GM12875 (cell line): Measurements from ENCODE around the gene CD46.

Experiments
- H3K4me3 ChIP-seq: one replicate; pipeline ENCODE4 v1.5.1; 2011; ENCODE audit warnings: low read depth, low read length, control low read depth
- TF ChIP-seq, protein P1 (sequence below): IDR thresholded peaks from 2 replicates; pipeline ENCODE4 v1.5.1; 2011; ENCODE audit warnings: low read depth, mild to moderate bottlenecking, control low read depth, inconsistent platforms, low read length, moderate library complexity, borderline replicate concordance; ENCODE audit not compliant: insufficient read depth

Gene CD46

GRCh38 chr1:207805841-207806421, 54.1 kb downstream of the CD46 start:
- TF ChIP-seq, protein P1, sequence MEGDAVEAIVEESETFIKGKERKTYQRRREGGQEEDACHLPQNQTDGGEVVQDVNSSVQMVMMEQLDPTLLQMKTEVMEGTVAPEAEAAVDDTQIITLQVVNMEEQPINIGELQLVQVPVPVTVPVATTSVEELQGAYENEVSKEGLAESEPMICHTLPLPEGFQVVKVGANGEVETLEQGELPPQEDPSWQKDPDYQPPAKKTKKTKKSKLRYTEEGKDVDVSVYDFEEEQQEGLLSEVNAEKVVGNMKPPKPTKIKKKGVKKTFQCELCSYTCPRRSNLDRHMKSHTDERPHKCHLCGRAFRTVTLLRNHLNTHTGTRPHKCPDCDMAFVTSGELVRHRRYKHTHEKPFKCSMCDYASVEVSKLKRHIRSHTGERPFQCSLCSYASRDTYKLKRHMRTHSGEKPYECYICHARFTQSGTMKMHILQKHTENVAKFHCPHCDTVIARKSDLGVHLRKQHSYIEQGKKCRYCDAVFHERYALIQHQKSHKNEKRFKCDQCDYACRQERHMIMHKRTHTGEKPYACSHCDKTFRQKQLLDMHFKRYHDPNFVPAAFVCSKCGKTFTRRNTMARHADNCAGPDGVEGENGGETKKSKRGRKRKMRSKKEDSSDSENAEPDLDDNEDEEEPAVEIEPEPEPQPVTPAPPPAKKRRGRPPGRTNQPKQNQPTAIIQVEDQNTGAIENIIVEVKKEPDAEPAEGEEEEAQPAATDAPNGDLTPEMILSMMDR, result no peak
- H3K4me3 ChIP-seq, result no peak overlapping the region

GRCh38 chr1:207806531-207807325, 54.9 kb downstream of the CD46 start:
- no peak overlapping the region for H3K4me3 ChIP-seq
- TF ChIP-seq, protein P1, result no peak

- TF ChIP-seq, protein P1, result no peak
- H3K4me3 ChIP-seq, result no peak overlapping the region
These were observed 55.5 kb downstream of the CD46 start for GRCh38 chr1:207807326-207807689.

DNA sequence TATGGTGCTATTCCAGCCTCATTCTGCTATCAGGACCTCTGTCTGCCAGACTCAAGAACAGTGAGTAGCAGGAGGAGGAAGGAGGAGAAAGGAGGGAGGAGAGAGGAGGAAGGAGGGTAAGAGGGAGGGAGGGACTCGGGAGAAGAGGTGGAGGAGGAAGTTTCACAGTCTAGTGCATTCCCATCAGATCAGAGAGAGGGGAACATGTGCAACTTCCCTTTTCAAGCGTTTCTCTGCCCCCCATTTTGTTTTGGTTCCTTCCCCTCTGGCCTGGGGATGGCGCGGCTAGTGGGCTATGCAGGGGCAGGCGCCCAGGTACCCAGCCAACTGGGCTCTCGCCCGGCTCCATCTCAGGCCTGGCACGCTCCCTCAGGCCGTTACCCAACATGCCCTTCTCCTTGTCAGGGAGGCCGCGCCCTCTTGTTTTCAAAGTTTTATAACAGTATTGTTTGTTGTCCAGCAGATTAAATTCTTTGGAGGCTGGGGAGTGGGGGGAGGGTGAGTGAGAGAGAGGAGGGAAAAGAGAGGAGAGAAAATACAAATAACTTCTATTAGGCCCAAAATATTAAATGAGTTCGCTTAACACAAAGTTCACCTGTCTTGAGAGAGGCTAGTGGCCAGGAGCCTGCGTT, 56.0 kb downstream of the CD46 start:
- TF ChIP-seq, protein P1, result no peak
- H3K4me3 ChIP-seq, result no peak overlapping the region

- TF ChIP-seq, protein P1, result no peak
- no peak overlapping the region for H3K4me3 ChIP-seq
These were observed 56.5 kb downstream of the CD46 start for GRCh38 chr1:207808322-207808705.

DNA sequence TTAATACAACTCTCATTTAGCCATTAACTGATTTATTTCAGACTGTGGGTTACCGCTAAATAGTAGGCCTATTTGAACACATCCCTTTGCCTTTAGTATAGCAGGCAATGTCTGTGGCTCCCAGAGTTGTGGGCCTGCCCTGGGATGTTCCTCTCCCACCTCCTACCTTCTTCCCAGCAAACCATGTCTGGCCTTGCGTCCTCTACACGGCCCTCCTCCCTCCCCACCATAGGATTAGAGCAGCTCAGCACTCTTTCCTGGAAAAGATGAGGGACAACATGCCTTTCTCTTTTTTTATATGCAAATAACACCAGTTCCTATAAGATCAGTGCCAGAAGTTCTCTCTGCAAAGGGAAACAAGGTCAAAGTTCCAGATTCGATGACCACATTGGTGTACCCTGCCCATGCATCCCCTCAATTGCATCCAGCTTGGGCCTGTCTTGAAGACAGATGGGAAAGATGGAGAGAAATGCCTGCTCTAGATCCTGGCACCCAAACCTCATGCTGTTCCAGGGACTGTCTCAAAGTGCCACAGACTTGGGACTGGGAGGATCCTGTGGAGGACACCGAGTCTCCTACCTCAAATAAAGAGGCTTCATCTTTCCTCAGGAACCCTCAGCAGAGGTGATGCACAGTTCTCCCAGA, 57.2 kb downstream of the CD46 start:
- TF ChIP-seq, protein P1, result no peak
- H3K4me3 ChIP-seq, result no peak overlapping the region

- TF ChIP-seq, protein P1, result no peak
- H3K4me3 ChIP-seq, result no peak overlapping the region
These were observed 58.3 kb downstream of the CD46 start for GRCh38 chr1:207810173-207810572.
